HG03196 (cell line): Measurements from ENCODE around the gene KEAP1.
"Not testable (repeated sequence)": the region's sequence is repeated elsewhere in the genome, so short reads cannot be mapped to it uniquely, and the experiment has no call there.

ENCODE experiments used
- ATAC-seq: cut with Tn5 transposase; IDR thresholded peaks from one replicate; pipeline ENCODE4 v1.9.1; 2021; ENCODE audit not compliant: unreplicated experiment

Gene KEAP1

GRCh38 chr19:10503002-10503789 is at the start of gene KEAP1:
Gene KEAP1, minus strand, starts transcription at chr19:10503356. Its CDS starts 3,323 bp downstream, at chr19:10500033.
- ATAC-seq, result peak; percentile 33

DNA sequence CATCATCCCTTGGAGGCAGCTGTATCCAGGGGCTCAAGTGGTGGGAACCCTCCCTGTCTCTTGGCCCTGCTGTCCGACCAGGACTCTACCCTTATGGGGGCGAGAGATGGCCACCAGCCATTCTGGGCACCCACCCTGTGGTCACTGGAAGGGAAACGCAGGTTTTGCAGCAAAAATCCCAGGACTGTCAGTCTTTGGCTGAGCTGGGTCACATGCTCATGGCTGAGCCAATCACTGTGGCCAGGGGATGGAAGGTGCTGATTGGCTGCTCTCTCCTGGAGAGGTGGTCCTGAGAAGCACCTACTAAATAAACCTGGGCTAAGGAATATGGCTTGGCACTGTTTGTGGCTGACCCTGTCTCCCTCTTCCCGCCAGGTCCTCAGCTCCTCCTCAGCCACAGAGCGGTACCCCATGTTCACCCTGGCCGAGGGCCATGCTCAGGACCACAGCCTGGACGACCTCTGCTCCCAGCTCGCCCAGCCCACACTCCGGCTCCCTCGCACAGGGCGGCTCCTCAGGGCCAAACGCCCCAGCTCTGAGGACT is 49.4 kb upstream of the KEAP1 start:
- ATAC-seq, result no peak

DNA sequence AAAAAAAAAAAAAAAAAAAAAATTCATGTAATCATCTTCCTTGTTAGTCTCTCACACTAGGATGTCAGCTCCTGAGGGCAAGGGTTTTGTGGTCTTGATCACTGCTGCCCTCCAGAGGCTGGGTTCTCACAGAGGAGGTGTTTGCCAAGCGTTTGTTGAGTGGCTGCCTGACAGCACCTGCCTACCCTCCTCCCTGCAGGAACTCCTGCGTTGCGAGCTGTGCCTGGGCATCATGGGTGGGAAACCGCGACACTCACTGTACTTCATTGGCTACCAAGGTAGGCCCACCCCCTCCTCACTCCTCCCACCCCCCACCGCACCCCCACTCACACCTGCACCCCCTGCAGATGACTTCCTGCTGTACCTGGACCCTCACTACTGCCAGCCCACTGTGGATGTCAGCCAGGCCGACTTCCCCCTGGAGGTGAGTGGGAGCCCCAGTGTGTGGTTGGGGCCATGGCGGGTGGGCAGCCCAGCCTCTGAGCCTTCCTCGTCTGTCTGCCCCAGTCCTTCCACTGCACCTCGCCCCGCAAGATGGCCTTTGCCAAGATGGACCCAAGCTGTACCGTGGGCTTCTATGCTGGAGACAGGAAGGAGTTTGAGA is 48.6 kb upstream of the KEAP1 start:
- no peak for ATAC-seq

DNA sequence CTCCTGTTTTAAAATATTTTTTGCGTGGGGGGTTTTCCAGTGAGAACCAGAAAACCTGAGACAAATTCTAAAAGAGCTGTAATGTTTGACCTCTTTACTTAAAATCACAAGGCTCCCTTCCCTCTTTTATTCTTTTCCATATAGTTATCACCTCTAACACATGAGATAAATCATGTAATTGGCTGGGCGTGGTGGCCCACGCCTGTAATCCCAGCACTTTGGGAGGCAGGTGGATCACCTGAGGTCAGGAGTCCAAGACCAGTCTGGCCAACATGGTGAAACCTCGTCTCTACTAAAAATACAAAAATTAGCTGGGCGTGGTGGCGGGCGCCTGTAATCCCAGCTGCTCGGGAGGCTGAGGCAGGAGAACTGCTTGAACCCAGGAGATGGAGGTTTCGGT is 47.9 kb upstream of the KEAP1 start:
- not testable (repeated sequence) for ATAC-seq

- no peak for ATAC-seq
Measured at GRCh38 chr19:10550336-10550735, 47.2 kb upstream of the KEAP1 start.

DNA sequence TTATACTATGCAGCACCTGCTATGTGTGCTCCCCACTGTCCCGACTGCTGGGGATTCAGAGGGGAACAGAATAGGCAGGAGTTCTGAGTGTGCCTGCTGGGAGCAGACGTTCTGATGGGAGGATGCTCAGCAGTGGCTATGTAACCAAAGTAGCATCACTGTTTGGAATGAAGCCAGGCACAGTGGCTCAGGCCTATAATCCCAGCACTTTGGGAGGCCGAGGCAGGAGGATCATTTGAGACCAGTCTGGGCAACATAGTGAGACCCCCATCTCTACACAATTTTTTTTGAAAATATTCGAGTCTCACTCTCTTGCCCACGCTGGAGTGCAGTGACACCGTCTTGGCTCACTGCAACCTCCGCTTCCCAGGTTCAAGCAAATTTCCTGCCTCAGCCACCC is 46.6 kb upstream of the KEAP1 start:
- ATAC-seq, result no peak

DNA sequence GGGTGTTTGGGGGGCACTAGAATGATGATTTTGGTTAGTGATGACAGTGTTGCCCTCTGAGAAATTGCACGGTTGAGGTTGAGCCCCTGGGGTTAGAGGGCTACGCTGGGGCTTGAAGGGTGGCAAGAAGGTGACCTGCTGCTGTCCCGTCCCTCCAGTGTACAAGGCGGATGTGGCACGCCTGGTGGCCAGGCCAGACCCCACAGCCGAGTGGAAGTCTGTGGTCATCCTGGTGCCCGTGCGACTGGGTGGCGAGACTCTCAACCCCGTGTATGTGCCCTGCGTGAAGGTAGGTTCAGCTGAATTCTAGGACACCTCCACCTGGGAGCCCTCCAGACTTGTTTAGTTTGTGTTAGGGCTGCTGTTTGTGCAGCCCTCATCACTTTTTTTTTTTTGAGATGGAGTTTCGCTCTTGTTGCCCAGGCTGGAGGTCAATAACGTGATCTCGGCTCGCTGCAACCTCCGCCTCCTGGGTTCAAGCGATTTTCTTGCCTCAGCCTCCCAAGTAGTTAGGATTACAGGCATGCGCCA is 45.7 kb upstream of the KEAP1 start:
- no peak for ATAC-seq

GRCh38 chr19:10546817-10547216 is 43.7 kb upstream of the KEAP1 start:
- no peak for ATAC-seq

DNA sequence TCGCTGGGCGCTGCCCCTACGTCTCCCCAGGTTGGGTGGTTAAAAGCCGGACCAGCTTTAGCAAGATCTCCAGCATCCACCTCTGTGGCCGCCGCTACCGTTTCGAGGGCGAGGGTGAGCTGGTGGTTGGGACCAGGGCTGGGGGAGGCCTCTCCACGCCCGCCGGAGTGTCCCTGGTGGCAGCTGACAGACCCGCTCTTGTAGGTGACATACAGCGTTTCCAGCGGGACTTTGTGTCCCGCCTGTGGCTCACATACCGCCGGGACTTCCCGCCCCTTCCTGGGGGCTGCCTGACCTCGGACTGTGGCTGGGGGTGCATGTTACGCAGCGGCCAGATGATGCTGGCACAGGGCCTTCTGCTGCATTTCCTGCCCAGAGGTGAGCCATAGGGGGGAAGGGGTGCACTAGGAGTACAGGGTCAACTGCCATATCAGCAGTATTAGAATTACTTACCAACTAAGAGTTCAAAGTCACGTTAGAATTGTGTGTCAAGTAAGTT is 41.6 kb upstream of the KEAP1 start:
- no peak for ATAC-seq

GRCh38 chr19:10544242-10544752 is 41.1 kb upstream of the KEAP1 start:
- ATAC-seq, result no peak

DNA sequence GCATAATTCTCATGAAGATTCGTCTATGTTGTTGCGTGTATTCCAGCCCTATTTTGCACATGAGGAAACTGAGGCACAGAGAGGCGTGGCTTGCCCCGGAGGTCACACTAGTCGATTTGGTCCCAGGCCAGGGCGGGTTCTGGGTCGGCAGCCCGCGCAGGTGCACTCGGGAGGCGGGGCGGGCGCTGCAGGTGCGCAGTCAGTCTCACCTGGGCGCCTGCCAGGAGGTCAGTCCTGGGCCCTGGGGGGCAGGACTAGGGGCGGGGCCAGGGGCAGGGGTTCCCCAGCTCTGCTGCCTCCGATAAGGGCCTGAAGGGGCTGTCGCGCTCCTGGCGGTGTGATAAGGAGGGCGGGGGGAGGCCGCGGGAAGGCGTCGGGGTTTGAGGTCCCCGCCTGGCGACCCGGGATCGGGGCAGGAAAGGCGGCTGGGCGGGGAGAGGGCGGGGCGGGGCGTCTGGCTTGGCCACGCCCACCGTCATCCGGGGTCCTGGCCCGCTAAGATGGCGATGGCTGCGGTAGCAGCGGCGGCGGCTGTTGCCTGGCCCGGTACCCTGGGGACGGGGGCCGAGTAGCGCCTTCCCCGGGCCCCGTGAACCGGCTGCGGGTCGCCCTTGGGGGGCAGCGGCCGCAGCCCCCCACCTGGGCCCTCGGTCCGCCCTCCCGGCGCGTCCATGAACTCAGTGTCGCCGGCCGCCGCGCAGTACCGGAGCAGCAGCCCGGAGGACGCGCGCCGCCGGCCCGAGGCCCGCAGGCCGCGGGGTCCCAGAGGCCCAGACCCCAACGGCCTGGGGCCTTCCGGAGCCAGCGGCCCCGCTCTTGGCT is 40.5 kb upstream of the KEAP1 start, which contains the start of gene ATG4D:
TSS of gene ATG4D (plus strand) at position 485 of the 822 bp plus-strand sequence. CDS start at position 672, 187 bp downstream.
- peak; percentile 58 for ATAC-seq

GRCh38 chr19:10543059-10543419 is 39.9 kb upstream of the KEAP1 start:
- ATAC-seq, result no peak

DNA sequence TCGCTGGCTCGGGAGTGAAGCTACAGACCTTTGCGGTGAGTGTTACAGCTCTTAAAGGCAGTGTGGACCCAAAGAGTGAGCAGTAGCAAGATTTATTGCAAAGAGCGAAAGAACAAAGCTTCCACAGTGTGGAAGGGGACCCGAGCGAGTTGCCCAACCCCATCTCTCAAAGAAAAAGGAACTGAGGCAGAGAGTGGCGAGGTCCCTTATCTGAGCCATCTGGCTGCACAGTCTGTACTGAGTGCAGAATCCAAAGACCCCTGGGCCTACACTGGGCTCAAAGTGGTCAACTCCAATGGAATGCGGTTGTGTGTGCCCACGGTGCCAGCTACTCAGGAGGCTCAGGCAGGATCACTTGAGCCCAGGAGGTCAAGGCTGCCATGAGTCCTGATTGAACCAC is 35.9 kb upstream of the KEAP1 start:
- not testable (repeated sequence) for ATAC-seq

DNA sequence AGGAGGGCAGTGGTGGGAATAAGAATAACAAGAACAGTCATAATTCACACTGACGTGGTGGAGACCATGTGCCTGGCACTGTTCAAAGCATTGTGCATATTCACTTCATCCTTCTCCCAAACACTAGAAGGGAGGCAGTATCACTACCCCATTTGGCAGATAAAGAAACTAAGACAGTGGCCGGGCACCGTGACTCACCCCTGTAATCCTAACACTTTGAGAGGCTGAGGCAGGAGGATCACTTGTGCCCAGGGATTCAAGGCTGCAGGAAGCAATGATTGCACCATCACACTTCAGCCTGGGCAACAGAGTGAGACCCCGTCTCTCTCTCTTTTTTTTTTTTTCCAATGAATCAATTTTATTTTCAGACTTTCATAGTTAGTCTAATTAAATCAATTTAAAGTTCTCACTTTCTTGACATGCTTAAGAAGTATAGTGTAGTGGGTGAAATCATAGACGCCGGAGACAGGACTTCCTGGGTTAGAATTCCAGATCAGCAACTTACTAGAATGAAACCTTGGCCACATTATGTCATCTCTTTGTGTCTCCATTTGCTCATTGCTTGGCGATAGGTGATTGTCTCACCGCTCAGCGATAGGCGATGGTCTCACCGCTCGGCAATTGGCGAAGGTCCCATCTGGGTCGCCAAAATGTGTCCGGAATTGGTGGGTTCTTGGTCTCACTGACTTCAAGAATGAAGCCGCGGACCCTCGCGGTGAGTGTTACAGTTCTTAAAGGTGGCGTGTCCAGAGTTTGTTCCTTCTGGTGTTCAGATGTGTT is 35.2 kb upstream of the KEAP1 start:
- ATAC-seq, result no peak

DNA sequence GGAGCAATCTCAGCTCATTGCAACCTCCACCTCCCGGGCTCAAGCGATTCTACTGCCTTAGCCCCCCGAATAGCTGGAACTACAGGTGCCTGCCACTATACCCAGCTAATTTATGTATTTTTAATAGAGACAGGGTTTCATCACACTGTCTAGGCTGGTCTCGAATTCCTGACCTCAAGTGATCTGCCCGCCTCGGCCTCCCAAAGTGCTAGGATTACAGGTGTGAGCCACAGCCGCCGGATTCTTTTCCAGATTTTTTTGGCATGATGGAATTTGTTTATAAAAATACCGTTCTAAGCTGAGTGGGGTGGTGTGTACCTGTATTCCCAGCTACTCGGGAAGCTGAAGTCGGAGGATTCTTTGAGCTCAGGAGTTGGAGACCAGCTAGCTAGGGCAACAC is 34.5 kb upstream of the KEAP1 start:
- no peak for ATAC-seq

GRCh38 chr19:10535613-10536012 is 32.5 kb upstream of the KEAP1 start:
- ATAC-seq, result no peak

DNA sequence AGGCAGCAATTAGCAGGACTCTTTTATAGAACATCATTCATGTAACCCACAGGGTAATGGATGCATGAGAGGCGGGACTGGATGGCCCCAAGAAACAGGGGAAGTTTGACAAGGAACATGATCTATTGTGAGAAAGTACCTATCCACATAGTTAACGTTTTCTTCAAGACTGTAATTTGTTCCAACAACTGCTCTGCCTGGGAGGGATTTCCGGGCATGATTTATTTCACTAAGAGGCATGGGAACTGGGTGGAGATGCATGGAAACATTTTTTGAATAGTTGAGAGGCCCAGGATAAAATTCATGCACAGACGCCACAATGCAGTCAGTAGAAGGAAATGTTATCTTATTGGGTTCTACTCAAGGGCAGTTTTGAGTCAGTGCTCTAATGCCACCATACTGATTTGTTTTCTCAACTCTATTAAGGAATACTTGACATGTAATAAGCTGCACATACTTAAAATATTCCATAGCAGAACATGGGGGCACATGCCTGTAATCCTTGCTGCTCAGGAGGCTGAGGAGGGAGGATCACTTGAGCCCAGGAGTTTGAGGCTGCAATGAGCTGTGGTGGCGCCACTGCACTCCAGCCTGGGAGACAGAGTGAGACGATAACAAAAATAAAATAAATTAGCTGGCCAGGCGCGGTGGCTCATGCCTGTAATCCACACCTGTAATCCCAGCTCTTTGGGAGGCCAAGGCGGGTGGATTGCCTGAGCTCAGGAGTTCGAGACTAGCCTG is 30.7 kb upstream of the KEAP1 start:
- no peak for ATAC-seq

GRCh38 chr19:10532457-10532856 is 29.3 kb upstream of the KEAP1 start:
- ATAC-seq, result no peak

DNA sequence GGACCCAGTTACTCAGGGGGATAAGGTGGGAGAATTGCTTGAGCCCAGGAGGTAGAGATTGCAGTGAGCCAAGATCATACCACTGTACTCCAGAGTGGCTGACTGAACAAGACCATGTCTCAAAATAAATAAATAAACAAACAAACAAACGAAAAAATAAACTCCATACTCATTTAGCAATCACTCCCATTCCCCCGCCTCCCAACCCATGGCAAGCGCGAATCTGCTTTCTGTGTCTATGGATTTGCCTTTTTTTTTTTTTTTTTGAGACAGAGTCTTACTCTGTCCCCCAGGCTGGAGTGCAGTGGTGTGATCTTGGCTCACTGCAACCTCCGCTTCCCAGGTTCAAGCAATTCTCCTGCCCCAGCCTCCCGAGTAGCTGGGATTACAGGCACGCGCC is 23.7 kb upstream of the KEAP1 start:
- ATAC-seq, result not testable (repeated sequence)
